GM13977 (cell line): ENCODE data around the gene IFT122.

Source experiments
- DNase-seq: peaks from one replicate; pipeline ENCODE4 v3.0.0; 2012; ENCODE audit warnings: low spot score
- CTCF ChIP-seq: IDR thresholded peaks from 2 replicates; pipeline ENCODE4 v1.5.1; 2012; ENCODE audit warnings: mild to moderate bottlenecking, control low read depth; ENCODE audit not compliant: insufficient read depth; ENCODE audit errors: extremely low read depth, missing control alignments
- in situ Hi-C: fragments of 300-500 bp; cut with MboI; formaldehyde crosslinking; loops from one replicate; pipeline ENCODE4 v1.12.0; 2022; ENCODE audit warnings: low sequenced_read_pairs, low pct_unique_long_range_greater_than_20kb, mixed read lengths, inconsistent platforms; ENCODE audit not compliant: unreplicated experiment

Gene IFT122

DNA sequence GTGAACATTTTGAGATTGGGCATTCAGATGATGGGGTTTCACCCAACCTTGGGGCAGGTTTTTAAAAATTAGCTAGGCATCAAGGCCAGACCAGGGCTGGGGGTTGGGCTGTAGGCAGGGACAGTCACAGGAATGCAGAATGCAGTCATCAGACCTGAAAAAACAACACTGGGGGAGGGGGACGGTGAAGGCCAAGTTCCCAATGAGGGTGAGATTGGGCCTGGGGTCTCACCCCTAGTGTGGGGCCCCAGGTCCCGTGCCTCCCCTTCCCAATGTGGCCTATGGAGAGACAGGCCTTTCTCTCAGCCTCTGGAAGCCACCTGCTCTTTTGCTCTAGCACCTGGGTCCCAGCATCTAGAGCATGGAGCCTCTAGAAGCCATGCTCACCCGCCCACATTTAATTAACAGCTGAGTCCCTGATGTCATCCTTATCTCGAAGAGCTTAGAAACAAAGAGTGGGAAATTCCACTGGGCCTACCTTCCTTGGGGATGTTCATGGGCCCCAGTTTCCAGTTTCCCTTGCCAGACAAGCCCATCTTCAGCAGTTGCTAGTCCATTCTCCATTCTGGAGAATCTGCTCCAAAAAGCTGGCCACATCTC is 94.5 kb downstream of the IFT122 start:
- TF ChIP-seq CTCF = no peak
- in situ Hi-C loops = no loop called here
- DNase-seq = no peak

GRCh38 chr3:129535075-129535474 is 95.1 kb downstream of the IFT122 start:
- TF ChIP-seq CTCF = no peak
- in situ Hi-C loops = no loop called here
- DNase-seq = no peak

DNA sequence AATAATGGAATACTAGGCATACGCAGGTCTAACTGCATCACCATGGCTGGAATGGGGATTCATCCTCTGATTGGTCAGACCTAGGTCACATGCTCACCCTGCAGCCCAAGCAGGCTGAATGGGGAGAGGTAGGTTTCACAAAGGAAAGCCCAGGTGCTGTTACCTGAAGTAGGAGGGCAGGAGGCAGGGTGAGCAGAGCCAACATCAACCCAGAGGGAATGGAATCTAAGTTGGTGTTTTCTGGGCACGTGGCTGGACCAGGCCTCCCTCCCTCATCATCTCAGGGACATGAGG is 96.3 kb downstream of the IFT122 start:
- DNase-seq = no peak
- in situ Hi-C loops = no loop called here
- TF ChIP-seq CTCF = no peak

GRCh38 chr3:129536804-129537203 is 96.8 kb downstream of the IFT122 start:
- DNase-seq = no peak
- TF ChIP-seq CTCF = no peak
- in situ Hi-C loops = no loop called here

DNA sequence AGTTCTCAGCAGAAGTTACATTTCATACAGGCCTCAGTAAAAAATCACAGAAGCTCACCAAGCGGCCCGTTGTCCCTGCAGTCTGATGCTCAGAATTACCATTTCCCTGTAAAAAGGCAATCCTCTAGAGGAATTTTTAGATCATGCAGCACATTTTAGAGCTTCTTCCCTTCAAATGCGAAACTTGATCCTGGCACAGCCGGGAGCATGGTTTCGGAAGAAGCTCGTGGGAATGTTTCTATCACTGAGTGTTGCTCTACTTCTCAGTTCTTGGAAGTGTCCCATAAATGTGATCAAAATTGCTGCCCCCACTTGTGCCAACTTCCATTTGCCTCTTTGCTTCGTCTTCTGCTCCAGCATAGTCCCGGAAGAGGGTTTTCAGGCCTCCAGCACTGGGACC is 99.2 kb downstream of the IFT122 start:
- no peak for DNase-seq
- in situ Hi-C loops = no loop called here
- no peak for TF ChIP-seq CTCF

GRCh38 chr3:129540776-129541516 is 100.9 kb downstream of the IFT122 start:
- TF ChIP-seq CTCF = no peak
- in situ Hi-C loops = no loop called here
- DNase-seq = no peak
